VCaP (cell line): ENCODE data around the gene ZHX3.

Experiments used
- H3K27ac ChIP-seq: fragments of 450-650 bp; 2 replicates; pipeline ENCODE4 v1.5.1; 2017
- CTCF ChIP-seq: fragments of 450-650 bp; conservative IDR thresholded peaks from 2 replicates; pipeline ENCODE4 v1.5.1; 2017; ENCODE audit warnings: mild to moderate bottlenecking, moderate library complexity

ZHX3 gene

GRCh38 chr20:41335591-41335990, 18.1 kb upstream of the ZHX3 start:
- TF ChIP-seq CTCF = no peak
- no peak overlapping the region for H3K27ac ChIP-seq

- no peak for TF ChIP-seq CTCF
- no peak overlapping the region for H3K27ac ChIP-seq
Observed at GRCh38 chr20:41334443-41335421, 17.2 kb upstream of the ZHX3 start.

GRCh38 chr20:41334036-41334435, 16.5 kb upstream of the ZHX3 start:
- TF ChIP-seq CTCF = no peak
- no peak overlapping the region for H3K27ac ChIP-seq

- H3K27ac ChIP-seq = no peak overlapping the region
- no peak for TF ChIP-seq CTCF
Observed at GRCh38 chr20:41331731-41332130, 14.2 kb upstream of the ZHX3 start.

GRCh38 chr20:41330941-41331340, 13.4 kb upstream of the ZHX3 start:
- no peak for TF ChIP-seq CTCF
- H3K27ac ChIP-seq = no peak overlapping the region

- H3K27ac ChIP-seq = no peak overlapping the region
- no peak for TF ChIP-seq CTCF
Observed at GRCh38 chr20:41330343-41330720, 12.8 kb upstream of the ZHX3 start.

GRCh38 chr20:41329435-41330342, 12.2 kb upstream of the ZHX3 start:
- no peak for TF ChIP-seq CTCF

More at GRCh38 chr20:41329435-41330342, 12.2 kb upstream of the ZHX3 start:
- H3K27ac ChIP-seq = no peak overlapping the region
